Liver (tissue), 3 donors: ENCODE measurements around the gene ELF2.
"Not testable (repeated sequence)": the region's sequence is repeated elsewhere in the genome, so short reads cannot be mapped to it uniquely, and the experiment has no call there.

Experiments
- EGR1 ChIP-seq, 2 donors: IDR thresholded peaks; 2 replicates each; pipeline ENCODE4 v1.6.1; 2016 to 2018; ENCODE audit warnings: antibody characterized with exemption in 2 of 2, low read depth in 2 of 2
- MAX ChIP-seq: IDR thresholded peaks from 2 replicates; pipeline ENCODE4 v1.6.1; 2016; ENCODE audit warnings: antibody characterized with exemption
- RAD21 ChIP-seq, 2 donors: IDR thresholded peaks; 2 replicates each; pipeline ENCODE4 v1.6.1; 2016; ENCODE audit warnings: antibody characterized with exemption in 2 of 2, mild to moderate bottlenecking in 2 of 2
- SP1 ChIP-seq: IDR thresholded peaks from 2 replicates; pipeline ENCODE4 v1.6.1; 2018; ENCODE audit warnings: antibody characterized with exemption, mild to moderate bottlenecking
- TAF1 ChIP-seq: conservative IDR thresholded peaks from 2 replicates; pipeline ENCODE4 v1.6.1; 2016; ENCODE audit warnings: antibody characterized with exemption, mild to moderate bottlenecking
- YY1 ChIP-seq: IDR thresholded peaks from 2 replicates; pipeline ENCODE4 v1.6.1; 2016; ENCODE audit warnings: antibody characterized with exemption, mild to moderate bottlenecking
- TF ChIP-seq, protein P1 (sequence below): fragments of 150-350 bp; IDR thresholded peaks from 2 replicates; pipeline ENCODE4 v1.5.1; 2017; ENCODE audit warnings: improper control_type of control experiment, low read depth, low read length; ENCODE audit not compliant: missing input control
- TF ChIP-seq, protein P2 (sequence below): IDR thresholded peaks from 2 replicates; pipeline ENCODE4 v1.6.1; 2016; ENCODE audit warnings: antibody characterized with exemption, mild to moderate bottlenecking
- donor health status: healthy.
- donor health status: healthy.

DNA sequence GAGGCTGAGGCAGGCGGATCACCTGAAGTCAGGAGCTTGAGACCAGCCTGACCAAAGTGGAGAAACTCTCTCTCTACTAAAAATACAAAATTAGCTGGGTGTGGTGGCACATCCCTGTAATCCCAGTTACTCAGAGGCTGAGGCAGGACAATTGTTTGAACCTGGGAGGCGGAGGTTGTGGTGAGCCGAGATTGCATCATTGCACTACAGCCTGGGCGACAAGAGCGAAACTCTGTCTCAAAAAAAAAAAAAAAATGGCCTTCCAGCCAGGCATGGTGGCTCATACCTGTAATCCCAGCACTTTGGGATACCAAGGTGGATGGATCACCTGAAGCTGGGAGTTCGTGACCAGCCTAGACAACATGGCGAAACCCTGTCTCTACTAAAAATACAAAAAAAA, 168.7 kb downstream of the ELF2 start:
- TF ChIP-seq TAF1; RAD21 (IDR thresholded peaks at IDR 0.05); YY1; MAX; SP1; EGR1 (IDR thresholded peaks at IDR 0.05; ENCODE audit: low read depth in 2 of 2): not testable (repeated sequence)
- TF ChIP-seq, protein P1, sequence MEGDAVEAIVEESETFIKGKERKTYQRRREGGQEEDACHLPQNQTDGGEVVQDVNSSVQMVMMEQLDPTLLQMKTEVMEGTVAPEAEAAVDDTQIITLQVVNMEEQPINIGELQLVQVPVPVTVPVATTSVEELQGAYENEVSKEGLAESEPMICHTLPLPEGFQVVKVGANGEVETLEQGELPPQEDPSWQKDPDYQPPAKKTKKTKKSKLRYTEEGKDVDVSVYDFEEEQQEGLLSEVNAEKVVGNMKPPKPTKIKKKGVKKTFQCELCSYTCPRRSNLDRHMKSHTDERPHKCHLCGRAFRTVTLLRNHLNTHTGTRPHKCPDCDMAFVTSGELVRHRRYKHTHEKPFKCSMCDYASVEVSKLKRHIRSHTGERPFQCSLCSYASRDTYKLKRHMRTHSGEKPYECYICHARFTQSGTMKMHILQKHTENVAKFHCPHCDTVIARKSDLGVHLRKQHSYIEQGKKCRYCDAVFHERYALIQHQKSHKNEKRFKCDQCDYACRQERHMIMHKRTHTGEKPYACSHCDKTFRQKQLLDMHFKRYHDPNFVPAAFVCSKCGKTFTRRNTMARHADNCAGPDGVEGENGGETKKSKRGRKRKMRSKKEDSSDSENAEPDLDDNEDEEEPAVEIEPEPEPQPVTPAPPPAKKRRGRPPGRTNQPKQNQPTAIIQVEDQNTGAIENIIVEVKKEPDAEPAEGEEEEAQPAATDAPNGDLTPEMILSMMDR, result not testable (repeated sequence)
- TF ChIP-seq, protein P2, sequence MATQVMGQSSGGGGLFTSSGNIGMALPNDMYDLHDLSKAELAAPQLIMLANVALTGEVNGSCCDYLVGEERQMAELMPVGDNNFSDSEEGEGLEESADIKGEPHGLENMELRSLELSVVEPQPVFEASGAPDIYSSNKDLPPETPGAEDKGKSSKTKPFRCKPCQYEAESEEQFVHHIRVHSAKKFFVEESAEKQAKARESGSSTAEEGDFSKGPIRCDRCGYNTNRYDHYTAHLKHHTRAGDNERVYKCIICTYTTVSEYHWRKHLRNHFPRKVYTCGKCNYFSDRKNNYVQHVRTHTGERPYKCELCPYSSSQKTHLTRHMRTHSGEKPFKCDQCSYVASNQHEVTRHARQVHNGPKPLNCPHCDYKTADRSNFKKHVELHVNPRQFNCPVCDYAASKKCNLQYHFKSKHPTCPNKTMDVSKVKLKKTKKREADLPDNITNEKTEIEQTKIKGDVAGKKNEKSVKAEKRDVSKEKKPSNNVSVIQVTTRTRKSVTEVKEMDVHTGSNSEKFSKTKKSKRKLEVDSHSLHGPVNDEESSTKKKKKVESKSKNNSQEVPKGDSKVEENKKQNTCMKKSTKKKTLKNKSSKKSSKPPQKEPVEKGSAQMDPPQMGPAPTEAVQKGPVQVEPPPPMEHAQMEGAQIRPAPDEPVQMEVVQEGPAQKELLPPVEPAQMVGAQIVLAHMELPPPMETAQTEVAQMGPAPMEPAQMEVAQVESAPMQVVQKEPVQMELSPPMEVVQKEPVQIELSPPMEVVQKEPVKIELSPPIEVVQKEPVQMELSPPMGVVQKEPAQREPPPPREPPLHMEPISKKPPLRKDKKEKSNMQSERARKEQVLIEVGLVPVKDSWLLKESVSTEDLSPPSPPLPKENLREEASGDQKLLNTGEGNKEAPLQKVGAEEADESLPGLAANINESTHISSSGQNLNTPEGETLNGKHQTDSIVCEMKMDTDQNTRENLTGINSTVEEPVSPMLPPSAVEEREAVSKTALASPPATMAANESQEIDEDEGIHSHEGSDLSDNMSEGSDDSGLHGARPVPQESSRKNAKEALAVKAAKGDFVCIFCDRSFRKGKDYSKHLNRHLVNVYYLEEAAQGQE, result not testable (repeated sequence)
